Smooth muscle cell (in vitro differentiated cells): ENCODE data around the gene PDE6A. TPM values are rescaled to one million over a fixed set of nuclear protein-coding genes. Genes with fewer than 3 reads are reported as not detected.

ENCODE experiments used
- DNase-seq: peaks from one replicate; lab custom pipeline; 2025; ENCODE audit not compliant: unreplicated experiment; lab: John Stamatoyannopoulos, UW
- H2AFZ ChIP-seq: fragments of 200-600 bp; sonication (generic); 2 replicates; pipeline ENCODE4 v1.6.0; 2016; ENCODE audit warnings: antibody characterized with exemption, low read depth, mild to moderate bottlenecking
- H3F3A ChIP-seq: fragments of 200-600 bp; sonication (generic); 2 replicates; pipeline ENCODE4 v1.6.0; 2017; ENCODE audit warnings: antibody characterized with exemption, low read depth
- H3K27ac ChIP-seq: fragments of 200-600 bp; sonication (generic); 2 replicates; pipeline ENCODE4 v1.5.1; 2016; ENCODE audit warnings: low read depth, mild to moderate bottlenecking
- H3K27me3 ChIP-seq: fragments of 200-600 bp; sonication (generic); 2 replicates; pipeline ENCODE4 v1.6.1; 2016; ENCODE audit warnings: low read depth, mild to moderate bottlenecking
- H3K36me3 ChIP-seq: fragments of 200-600 bp; sonication (generic); 2 replicates; pipeline ENCODE4 v1.5.1; 2016; ENCODE audit warnings: low read depth
- H3K4me1 ChIP-seq: fragments of 200-600 bp; sonication (generic); 2 replicates; pipeline ENCODE4 v1.5.1; 2016; ENCODE audit warnings: low read depth
- H3K4me2 ChIP-seq: fragments of 200-600 bp; sonication (generic); 2 replicates; pipeline ENCODE4 v1.6.0; 2016; ENCODE audit warnings: mild to moderate bottlenecking
- H3K4me3 ChIP-seq: fragments of 200-600 bp; sonication (generic); 2 replicates; pipeline ENCODE4 v1.5.1; 2016; ENCODE audit warnings: mild to moderate bottlenecking
- H3K79me2 ChIP-seq: fragments of 200-600 bp; sonication (generic); 2 replicates; pipeline ENCODE4 v1.6.0; 2016; ENCODE audit warnings: low read depth, mild to moderate bottlenecking
- H3K9ac ChIP-seq: fragments of 200-600 bp; sonication (generic); 2 replicates; pipeline ENCODE4 v1.6.0; 2016; ENCODE audit warnings: low read depth
- H3K9me3 ChIP-seq: fragments of 200-600 bp; sonication (generic); replicated peaks from 2 replicates; pipeline ENCODE4 v1.5.1; 2016; ENCODE audit warnings: low read depth
- H4K20me1 ChIP-seq: fragments of 200-600 bp; sonication (generic); 2 replicates; pipeline ENCODE4 v1.6.0; 2016; ENCODE audit warnings: low read depth
- CTCF ChIP-seq: fragments of 200-600 bp; sonication (generic); IDR thresholded peaks from 2 replicates; pipeline ENCODE4 v1.5.1; 2017; ENCODE audit warnings: borderline replicate concordance, mild to moderate bottlenecking, antibody characterized with exemption; ENCODE audit not compliant: insufficient read depth, poor library complexity, severe bottlenecking
- WGBS: methylation state at CpG from one replicate; pipeline ENCODE4 v1.1.7; 2016; ENCODE audit warnings: low lambda C conversion rate; 5-methylcytosine and 5-hydroxymethylcytosine counted together
- polyA plus RNA-seq: library from polyadenylated mRNA; unstranded; fragments of >200 nt; fragmentation: Nextera tagmentation; extraction: Ambion mirVana; gene quantifications from 2 replicates; pipeline ENCODE4 v1.2.1, GENCODE V29; 2016
- total RNA-seq: library from RNA; depleted of rRNA; stranded (reverse); fragments of >200 nt; gene quantifications from 2 replicates; pipeline ENCODE4 v1.2.3, GENCODE V29; 2014

PDE6A gene
- total and polyA plus RNA-seq, 2 experiments from 2014 or later: 0.05 TPM; not detected in 1

- H3K4me2 ChIP-seq: no peak overlapping the region
- H3K9ac ChIP-seq: no peak overlapping the region
- DNase-seq: no peak
- no peaks in the 10 kb centered on the region for H3K36me3 ChIP-seq
- H3K27ac ChIP-seq: no peak overlapping the region
- no peak overlapping the region for H3K4me3 ChIP-seq
- no peaks in the 10 kb centered on the region for H3K4me1 ChIP-seq
- H3F3A ChIP-seq: no peaks in the 10 kb centered on the region
- H4K20me1 ChIP-seq: no peaks in the 10 kb centered on the region
- whole genome bisulfite sequencing: 83% methylated on average over 5 of the region's 5 CpGs
- H3K9me3 ChIP-seq: no peaks in the 10 kb centered on the region
- H3K79me2 ChIP-seq: no peaks in the 10 kb centered on the region
- H2AFZ ChIP-seq: no peak overlapping the region
- TF ChIP-seq CTCF: no peak
- no peaks in the 10 kb centered on the region for H3K27me3 ChIP-seq
Measured at GRCh38 chr5:149869411-149869821, 75.2 kb downstream of the PDE6A start.

GRCh38 chr5:149865746-149866145 is 78.8 kb downstream of the PDE6A start:
- no peak overlapping the region for H3K4me3 ChIP-seq
- H3F3A ChIP-seq: no peaks in the 10 kb centered on the region
- H3K4me1 ChIP-seq: no peaks in the 10 kb centered on the region
- 93% methylated on average over 4 of the region's 4 CpGs for WGBS
- no peaks in the 10 kb centered on the region for H3K79me2 ChIP-seq
- no peak overlapping the region for H3K27ac ChIP-seq
- TF ChIP-seq CTCF: no peak
- no peaks in the 10 kb centered on the region for H3K9me3 ChIP-seq
- H3K36me3 ChIP-seq: no peaks in the 10 kb centered on the region
- H3K27me3 ChIP-seq: no peaks in the 10 kb centered on the region
- no peak for DNase-seq
- H3K4me2 ChIP-seq: no peak overlapping the region
- no peak overlapping the region for H3K9ac ChIP-seq
- no peaks in the 10 kb centered on the region for H4K20me1 ChIP-seq
- no peak overlapping the region for H2AFZ ChIP-seq

- H3K9ac ChIP-seq: no peak overlapping the region
- WGBS: 95% methylated on average over 3 of the region's 3 CpGs
- no peaks in the 10 kb centered on the region for H3F3A ChIP-seq
- no peaks in the 10 kb centered on the region for H3K79me2 ChIP-seq
- no peaks in the 10 kb centered on the region for H3K36me3 ChIP-seq
- no peak for TF ChIP-seq CTCF
- no peak overlapping the region for H3K27ac ChIP-seq
- H3K4me2 ChIP-seq: no peak overlapping the region
- H3K9me3 ChIP-seq: no peaks in the 10 kb centered on the region
- no peaks in the 10 kb centered on the region for H4K20me1 ChIP-seq
- H3K27me3 ChIP-seq: no peaks in the 10 kb centered on the region
- DNase-seq: no peak
- H3K4me1 ChIP-seq: no peaks in the 10 kb centered on the region
- H3K4me3 ChIP-seq: no peak overlapping the region
- no peak overlapping the region for H2AFZ ChIP-seq
Measured at GRCh38 chr5:149863830-149864229, 80.8 kb downstream of the PDE6A start.

GRCh38 chr5:149863176-149863575 is 81.4 kb downstream of the PDE6A start:
- no peak for DNase-seq
- no peak overlapping the region for H3K4me2 ChIP-seq
- WGBS: 92% methylated on average over 13 of the region's 13 CpGs
- H3K27me3 ChIP-seq: no peaks in the 10 kb centered on the region
- H3K79me2 ChIP-seq: no peaks in the 10 kb centered on the region
- no peaks in the 10 kb centered on the region for H4K20me1 ChIP-seq
- H3F3A ChIP-seq: no peaks in the 10 kb centered on the region
- H2AFZ ChIP-seq: no peak overlapping the region
- H3K4me3 ChIP-seq: no peak overlapping the region
- H3K9ac ChIP-seq: no peak overlapping the region
- no peaks in the 10 kb centered on the region for H3K9me3 ChIP-seq
- no peak overlapping the region for H3K27ac ChIP-seq
- no peaks in the 10 kb centered on the region for H3K4me1 ChIP-seq
- H3K36me3 ChIP-seq: no peaks in the 10 kb centered on the region
- TF ChIP-seq CTCF: no peak
